Activated CD8-positive, alpha-beta memory T cell treated with anti-CD3 and anti-CD28 coated beads, Interleukin-2, amount 50 U/mL, for 48 hours (primary cell): Measurements from ENCODE around the gene NUPR2.
"Not testable (repeated sequence)": the region's sequence is repeated elsewhere in the genome, so short reads cannot be mapped to it uniquely, and the experiment has no call there.

ENCODE experiments used
- DNase-seq: peaks from one replicate; pipeline ENCODE4 v3.0.0-alpha.2; 2020

NUPR2 gene

GRCh38 chr7:56083150-56083785 is 32.9 kb downstream of the NUPR2 start:
- DNase-seq = no peak

- no peak for DNase-seq
Observed at GRCh38 chr7:56081626-56082340, 34.4 kb downstream of the NUPR2 start.

- DNase-seq = not testable (repeated sequence)
Observed at GRCh38 chr7:56080726-56081435, 35.3 kb downstream of the NUPR2 start.

GRCh38 chr7:56079450-56080185 is 36.6 kb downstream of the NUPR2 start:
- no peak for DNase-seq

- no peak for DNase-seq
Observed at GRCh38 chr7:56078196-56078595, 38.0 kb downstream of the NUPR2 start.

GRCh38 chr7:56077681-56078080 is 38.5 kb downstream of the NUPR2 start:
- no peak for DNase-seq

- DNase-seq = peak; percentile 86
Observed at GRCh38 chr7:56074371-56074791, 41.8 kb downstream of the NUPR2 start.

GRCh38 chr7:56066376-56066775 is 49.8 kb downstream of the NUPR2 start:
- DNase-seq = not testable (repeated sequence)
